Neural progenitor cell (in vitro differentiated cells): Measurements from ENCODE around the gene TMEM140. TPM values are rescaled to one million over a fixed set of nuclear protein-coding genes. Genes with fewer than 3 reads are reported as not detected.

Experiments
- DNase-seq: peaks from one replicate; pipeline ENCODE4 v3.0.0-alpha.2; 2016; ENCODE audit warnings: low spot score
- H2AFZ ChIP-seq: fragments of 200-600 bp; sonication (generic); replicated peaks from 2 replicates; pipeline ENCODE4 v1.6.1; 2016; ENCODE audit warnings: antibody characterized with exemption
- H3F3A ChIP-seq: fragments of 200-600 bp; sonication (generic); 2 replicates; pipeline ENCODE4 v1.6.1; 2016; ENCODE audit warnings: antibody characterized with exemption, low read depth
- H3K27ac ChIP-seq: fragments of 200-600 bp; sonication (generic); 2 replicates; pipeline ENCODE4 v1.5.1; 2016; ENCODE audit warnings: mild to moderate bottlenecking
- H3K27me3 ChIP-seq: fragments of 200-600 bp; sonication (generic); 2 replicates; pipeline ENCODE4 v1.6.1; 2016; ENCODE audit warnings: mild to moderate bottlenecking, moderate library complexity
- H3K36me3 ChIP-seq: fragments of 200-600 bp; sonication (generic); 2 replicates; pipeline ENCODE4 v1.5.1; 2016
- H3K4me1 ChIP-seq: fragments of 200-600 bp; sonication (generic); 2 replicates; pipeline ENCODE4 v1.6.1; 2016; ENCODE audit warnings: mixed run types
- H3K4me2 ChIP-seq: fragments of 200-600 bp; sonication (generic); 2 replicates; pipeline ENCODE4 v1.6.1; 2016
- H3K4me3 ChIP-seq: fragments of 200-600 bp; sonication (generic); 2 replicates; pipeline ENCODE4 v1.5.1; 2016
- H3K79me2 ChIP-seq: fragments of 200-600 bp; sonication (generic); 2 replicates; pipeline ENCODE4 v1.6.1; 2016; ENCODE audit warnings: low read depth
- H3K9ac ChIP-seq: fragments of 200-600 bp; sonication (generic); 2 replicates; pipeline ENCODE4 v1.6.1; 2016
- H3K9me3 ChIP-seq: fragments of 200-600 bp; sonication (generic); 2 replicates; pipeline ENCODE4 v1.5.1; 2016; ENCODE audit warnings: low read depth
- H4K20me1 ChIP-seq: fragments of 200-600 bp; sonication (generic); 2 replicates; pipeline ENCODE4 v1.6.1; 2016; ENCODE audit warnings: low read depth
- H3K27ac Mint-ChIP-seq: 3 replicates; pipeline ENCODE4 v1.8.0; 2021; ENCODE audit warnings: mixed read lengths
- H3K27me3 Mint-ChIP-seq: 2 replicates; pipeline ENCODE4 v1.8.0; 2022; ENCODE audit warnings: low read depth, mild to moderate bottlenecking, inconsistent platforms, moderate library complexity, mixed read lengths; ENCODE audit not compliant: insufficient read depth
- H3K36me3 Mint-ChIP-seq: 3 replicates; pipeline ENCODE4 v1.8.0; 2021; ENCODE audit warnings: mixed read lengths
- H3K4me1 Mint-ChIP-seq: 3 replicates; pipeline ENCODE4 v1.8.0; 2021; ENCODE audit warnings: mixed read lengths
- H3K4me3 Mint-ChIP-seq: 3 replicates; pipeline ENCODE4 v1.8.0; 2021; ENCODE audit warnings: mild to moderate bottlenecking, moderate library complexity, mixed read lengths
- H3K9me3 Mint-ChIP-seq: 3 replicates; pipeline ENCODE4 v1.8.0; 2020; ENCODE audit warnings: mixed read lengths
- CTCF ChIP-seq: fragments of 200-600 bp; sonication (generic); IDR thresholded peaks from 2 replicates; pipeline ENCODE4 v1.5.1; 2017; ENCODE audit warnings: antibody characterized with exemption, mild to moderate bottlenecking
- EZH2 ChIP-seq: fragments of 200-600 bp; sonication (generic); IDR thresholded peaks from 2 replicates; pipeline ENCODE4 v1.6.1; 2017; ENCODE audit warnings: antibody characterized with exemption, mild to moderate bottlenecking, moderate library complexity
- EZH2phosphoT487 ChIP-seq: fragments of 200-600 bp; sonication (generic); IDR thresholded peaks from 2 replicates; pipeline ENCODE4 v1.6.1; 2017; ENCODE audit warnings: antibody characterized with exemption
- total RNA-seq: library from RNA; depleted of rRNA; stranded (reverse); fragments of >200 nt; gene quantifications from 2 replicates; pipeline ENCODE4 v1.2.3, GENCODE V29; 2015; ENCODE audit warnings: low replicate concordance

Gene TMEM140
- total RNA-seq, 1 donor from 2014 or later = not detected

GRCh38 chr7:135109562-135109961, 38.3 kb upstream of the TMEM140 start:
- Histone ChIP-seq H3K9me3 (no peaks in the 10 kb centered on the region), H3K79me2 (no peaks in the 10 kb centered on the region), H3K4me1 (no peaks in the 10 kb centered on the region), H3K9ac (no peak overlapping the region), H3K27me3 (no peaks in the 10 kb centered on the region), H3K4me2 (no peak overlapping the region), H3K4me3 (no peak overlapping the region), H3K27ac (no peak overlapping the region), H4K20me1 (no peaks in the 10 kb centered on the region), H3K36me3 (no peaks in the 10 kb centered on the region), H2AFZ (no peak overlapping the region), H3F3A (no peaks in the 10 kb centered on the region)
- H3K36me3 Mint-ChIP-seq = no peaks in the 10 kb centered on the region
- no peaks in the 10 kb centered on the region for H3K27me3 Mint-ChIP-seq
- no peaks in the 10 kb centered on the region for H3K9me3 Mint-ChIP-seq
- DNase-seq = no peak
- H3K4me3 Mint-ChIP-seq = no peak overlapping the region
- TF ChIP-seq EZH2 (no peak), EZH2phosphoT487 (no peak), CTCF (no peak)
- no peaks in the 10 kb centered on the region for H3K4me1 Mint-ChIP-seq
- H3K27ac Mint-ChIP-seq = no peak overlapping the region

- TF ChIP-seq CTCF = no peak
- no peak for TF ChIP-seq EZH2phosphoT487
- no peak for TF ChIP-seq EZH2
- no peaks in the 10 kb centered on the region for H3K9me3 ChIP-seq
- Mint-ChIP-seq H3K36me3 (no peaks in the 10 kb centered on the region), H3K4me3 (no peak overlapping the region), H3K27me3 (no peaks in the 10 kb centered on the region), H3K4me1 (no peaks in the 10 kb centered on the region), H3K27ac (no peak overlapping the region), H3K9me3 (no peaks in the 10 kb centered on the region)
- H3K36me3 ChIP-seq = no peaks in the 10 kb centered on the region
- no peak overlapping the region for H3K27ac ChIP-seq
- H4K20me1 ChIP-seq = no peaks in the 10 kb centered on the region
- H3K79me2 ChIP-seq = no peaks in the 10 kb centered on the region
- no peaks in the 10 kb centered on the region for H3K27me3 ChIP-seq
- DNase-seq = no peak
- no peak overlapping the region for H3K4me3 ChIP-seq
- H2AFZ ChIP-seq = no peak overlapping the region
- no peak overlapping the region for H3K4me2 ChIP-seq
- H3K9ac ChIP-seq = no peak overlapping the region
- no peaks in the 10 kb centered on the region for H3F3A ChIP-seq
- H3K4me1 ChIP-seq = no peaks in the 10 kb centered on the region
These were observed 37.9 kb upstream of the TMEM140 start for GRCh38 chr7:135109976-135110375.

GRCh38 chr7:135111379-135111778, 36.5 kb upstream of the TMEM140 start:
- Histone ChIP-seq H3K9ac (no peak overlapping the region), H3K4me1 (no peaks in the 10 kb centered on the region), H3K36me3 (no peaks in the 10 kb centered on the region), H3K27ac (no peak overlapping the region), H3K4me3 (no peak overlapping the region), H3K9me3 (no peaks in the 10 kb centered on the region), H3K4me2 (no peak overlapping the region), H3F3A (no peaks in the 10 kb centered on the region), H3K27me3 (no peaks in the 10 kb centered on the region), H4K20me1 (no peaks in the 10 kb centered on the region), H3K79me2 (no peaks in the 10 kb centered on the region), H2AFZ (no peak overlapping the region)
- Mint-ChIP-seq H3K27ac (no peak overlapping the region), H3K4me1 (no peaks in the 10 kb centered on the region), H3K27me3 (no peaks in the 10 kb centered on the region), H3K36me3 (no peaks in the 10 kb centered on the region), H3K9me3 (no peaks in the 10 kb centered on the region), H3K4me3 (no peak overlapping the region)
- TF ChIP-seq CTCF (no peak), EZH2 (no peak), EZH2phosphoT487 (no peak)
- no peak for DNase-seq
